Measurements from ENCODE around the gene PCDHB1. TPM values are rescaled to one million over a fixed set of nuclear protein-coding genes. Genes with fewer than 3 reads are reported as not detected.

Gene PCDHB1
- total and polyA plus RNA-seq, 9 of the 15 experiments (the other 6 are each of a cell fraction or from before 2014, with no cell fraction given): not detected

DNA sequence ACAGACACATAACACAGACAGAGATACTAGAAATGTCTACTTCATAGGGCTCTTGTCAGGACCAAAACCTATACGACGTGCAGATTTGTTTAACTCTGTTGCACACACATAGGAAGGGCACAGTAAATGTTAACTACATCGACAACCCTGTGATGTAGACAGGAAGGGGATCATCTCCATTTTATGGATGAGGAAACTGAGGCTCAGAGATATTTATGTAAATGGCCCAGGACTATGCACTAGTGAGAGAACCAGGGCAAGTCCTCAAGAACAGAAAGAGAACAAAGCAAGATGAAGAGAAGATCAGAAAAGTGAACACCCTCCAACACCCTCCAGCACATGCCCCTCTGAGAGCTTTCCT is 48.6 kb upstream of the PCDHB1 start:
- no peak overlapping the region for H3K4me3 ChIP-seq
- 0% methylated on average over 3 of the region's 3 CpGs for WGBS (ENCODE audit: insufficient coverage, low coverage, missing lambda C conversion rate)
- H2AFZ ChIP-seq (ENCODE audit: low read depth, low read length): no peak overlapping the region
- POLR2A ChIA-PET: no interaction called here
- no peak overlapping the region for H3K27ac ChIP-seq (ENCODE audit: extremely low read depth, low read depth, low read length)
- no peaks in the 10 kb centered on the region; a peak in 1 of 5 replicates for H3K4me1 ChIP-seq (replicated peaks in 1 of 2; ENCODE audit: control insufficient read depth in 2 of 2, insufficient read depth in 2 of 2, low read length in 2 of 2)
- no peak for DNase-seq (ENCODE audit: extremely low read depth in 1 of 4, low spot score in 3 of 4)
- H3K27me3 ChIP-seq (ENCODE audit: control insufficient read depth in 2 of 2, insufficient read depth in 2 of 2, low read length in 2 of 2): no peaks in the 10 kb centered on the region
- no peaks in the 10 kb centered on the region for H3K36me3 ChIP-seq (ENCODE audit: control insufficient read depth, insufficient read depth, low read length)
- ATAC-seq: no peak
- in situ Hi-C loops (cut with MboI): no loop called here
- no peak overlapping the region for H3K9ac ChIP-seq (ENCODE audit: insufficient read depth in 1 of 2, low read depth in 2 of 2, low read length in 2 of 2)
- no peaks in the 10 kb centered on the region for H3K9me3 ChIP-seq (replicated peaks; ENCODE audit: control insufficient read depth, insufficient read depth, low read depth, low read length)
- H3K9me1 ChIP-seq (ENCODE audit: control insufficient read depth, insufficient read depth, low read length): no peaks in the 10 kb centered on the region
- BruUV-seq (replicated peaks): no TSS peak
- CTCF ChIA-PET (ENCODE audit: low intra/inter-chr PET ratio): no interaction called here
- no peak for FAIRE-seq
- intact Hi-C loops (cut with micrococcal nuclease): no loop called here
- H3K4me2 ChIP-seq (ENCODE audit: insufficient read depth, low read length): no peak overlapping the region
- H3K79me2 ChIP-seq (ENCODE audit: control insufficient read depth, insufficient read depth, low read length): no peaks in the 10 kb centered on the region
- H4K20me1 ChIP-seq (replicated peaks; ENCODE audit: control insufficient read depth, insufficient read depth, low read length): no peaks in the 10 kb centered on the region
- no peak for TF ChIP-seq CREBBP (IDR thresholded peaks at IDR 0.05; ENCODE audit: low read depth, low read length)
- TF ChIP-seq KDM4B (IDR thresholded peaks at IDR 0.05; ENCODE audit: borderline replicate concordance in 2 of 2, low read depth in 1 of 2): no peak
- TF ChIP-seq ZNF140 (CRISPR knock-in tag; IDR thresholded peaks at IDR 0.05): no peak
- TF ChIP-seq, protein P1, sequence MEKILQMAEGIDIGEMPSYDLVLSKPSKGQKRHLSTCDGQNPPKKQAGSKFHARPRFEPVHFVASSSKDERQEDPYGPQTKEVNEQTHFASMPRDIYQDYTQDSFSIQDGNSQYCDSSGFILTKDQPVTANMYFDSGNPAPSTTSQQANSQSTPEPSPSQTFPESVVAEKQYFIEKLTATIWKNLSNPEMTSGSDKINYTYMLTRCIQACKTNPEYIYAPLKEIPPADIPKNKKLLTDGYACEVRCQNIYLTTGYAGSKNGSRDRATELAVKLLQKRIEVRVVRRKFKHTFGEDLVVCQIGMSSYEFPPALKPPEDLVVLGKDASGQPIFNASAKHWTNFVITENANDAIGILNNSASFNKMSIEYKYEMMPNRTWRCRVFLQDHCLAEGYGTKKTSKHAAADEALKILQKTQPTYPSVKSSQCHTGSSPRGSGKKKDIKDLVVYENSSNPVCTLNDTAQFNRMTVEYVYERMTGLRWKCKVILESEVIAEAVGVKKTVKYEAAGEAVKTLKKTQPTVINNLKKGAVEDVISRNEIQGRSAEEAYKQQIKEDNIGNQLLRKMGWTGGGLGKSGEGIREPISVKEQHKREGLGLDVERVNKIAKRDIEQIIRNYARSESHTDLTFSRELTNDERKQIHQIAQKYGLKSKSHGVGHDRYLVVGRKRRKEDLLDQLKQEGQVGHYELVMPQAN (IDR thresholded peaks at IDR 0.05; ENCODE audit: borderline replicate concordance): no peak
- TF ChIP-seq, protein P2, sequence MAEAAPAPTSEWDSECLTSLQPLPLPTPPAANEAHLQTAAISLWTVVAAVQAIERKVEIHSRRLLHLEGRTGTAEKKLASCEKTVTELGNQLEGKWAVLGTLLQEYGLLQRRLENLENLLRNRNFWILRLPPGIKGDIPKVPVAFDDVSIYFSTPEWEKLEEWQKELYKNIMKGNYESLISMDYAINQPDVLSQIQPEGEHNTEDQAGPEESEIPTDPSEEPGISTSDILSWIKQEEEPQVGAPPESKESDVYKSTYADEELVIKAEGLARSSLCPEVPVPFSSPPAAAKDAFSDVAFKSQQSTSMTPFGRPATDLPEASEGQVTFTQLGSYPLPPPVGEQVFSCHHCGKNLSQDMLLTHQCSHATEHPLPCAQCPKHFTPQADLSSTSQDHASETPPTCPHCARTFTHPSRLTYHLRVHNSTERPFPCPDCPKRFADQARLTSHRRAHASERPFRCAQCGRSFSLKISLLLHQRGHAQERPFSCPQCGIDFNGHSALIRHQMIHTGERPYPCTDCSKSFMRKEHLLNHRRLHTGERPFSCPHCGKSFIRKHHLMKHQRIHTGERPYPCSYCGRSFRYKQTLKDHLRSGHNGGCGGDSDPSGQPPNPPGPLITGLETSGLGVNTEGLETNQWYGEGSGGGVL (CRISPR knock-in tag; IDR thresholded peaks at IDR 0.05): no peak
- TF ChIP-seq SAFB (IDR thresholded peaks at IDR 0.05; ENCODE audit: borderline replicate concordance, low read depth, low read length): no peak
- no peak for TF ChIP-seq NELFE (IDR thresholded peaks at IDR 0.05; ENCODE audit: insufficient read depth, insufficient read length)
- TF ChIP-seq ZNF174 (CRISPR knock-in tag; IDR thresholded peaks at IDR 0.05): no peak
- TF ChIP-seq KLF16 (IDR thresholded peaks at IDR 0.05): no peak
- no peak for TF ChIP-seq ILF3 (IDR thresholded peaks at IDR 0.05; ENCODE audit: borderline replicate concordance)
- TF ChIP-seq, protein P3, sequence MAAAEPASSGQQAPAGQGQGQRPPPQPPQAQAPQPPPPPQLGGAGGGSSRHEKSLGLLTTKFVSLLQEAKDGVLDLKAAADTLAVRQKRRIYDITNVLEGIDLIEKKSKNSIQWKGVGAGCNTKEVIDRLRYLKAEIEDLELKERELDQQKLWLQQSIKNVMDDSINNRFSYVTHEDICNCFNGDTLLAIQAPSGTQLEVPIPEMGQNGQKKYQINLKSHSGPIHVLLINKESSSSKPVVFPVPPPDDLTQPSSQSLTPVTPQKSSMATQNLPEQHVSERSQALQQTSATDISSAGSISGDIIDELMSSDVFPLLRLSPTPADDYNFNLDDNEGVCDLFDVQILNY (CRISPR knock-in tag; IDR thresholded peaks at IDR 0.05): no peak
- no peak for TF ChIP-seq SIN3B (IDR thresholded peaks at IDR 0.05; ENCODE audit: low read depth)
- no peak for TF ChIP-seq ZNF133 (CRISPR knock-in tag; IDR thresholded peaks at IDR 0.05)
- TF ChIP-seq, protein P4, sequence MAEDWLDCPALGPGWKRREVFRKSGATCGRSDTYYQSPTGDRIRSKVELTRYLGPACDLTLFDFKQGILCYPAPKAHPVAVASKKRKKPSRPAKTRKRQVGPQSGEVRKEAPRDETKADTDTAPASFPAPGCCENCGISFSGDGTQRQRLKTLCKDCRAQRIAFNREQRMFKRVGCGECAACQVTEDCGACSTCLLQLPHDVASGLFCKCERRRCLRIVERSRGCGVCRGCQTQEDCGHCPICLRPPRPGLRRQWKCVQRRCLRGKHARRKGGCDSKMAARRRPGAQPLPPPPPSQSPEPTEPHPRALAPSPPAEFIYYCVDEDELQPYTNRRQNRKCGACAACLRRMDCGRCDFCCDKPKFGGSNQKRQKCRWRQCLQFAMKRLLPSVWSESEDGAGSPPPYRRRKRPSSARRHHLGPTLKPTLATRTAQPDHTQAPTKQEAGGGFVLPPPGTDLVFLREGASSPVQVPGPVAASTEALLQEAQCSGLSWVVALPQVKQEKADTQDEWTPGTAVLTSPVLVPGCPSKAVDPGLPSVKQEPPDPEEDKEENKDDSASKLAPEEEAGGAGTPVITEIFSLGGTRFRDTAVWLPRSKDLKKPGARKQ (CRISPR knock-in tag; IDR thresholded peaks at IDR 0.05): no peak
- TF ChIP-seq ZBED1 (IDR thresholded peaks at IDR 0.05): no peak
- TF ChIP-seq SRSF3 (IDR thresholded peaks at IDR 0.05; ENCODE audit: insufficient read depth, low read length): no peak

Measured in K562 (cell line).